Measurements from ENCODE around the gene KIF26B.
"Not testable (repeated sequence)": the region's sequence is repeated elsewhere in the genome, so short reads cannot be mapped to it uniquely, and the experiment has no call there.

The KIF26B gene

GRCh38 chr1:245154429-245155271, at the start of gene KIF26B:
Gene KIF26B (plus strand): TSS chr1:245154985. CDS start chr1:245155425, 440 bp downstream.
- DNase-seq: no peak

- DNase-seq: no peak
These were observed 49.7 kb upstream of the KIF26B start for GRCh38 chr1:245105042-245105441.

GRCh38 chr1:245105815-245106410, 48.9 kb upstream of the KIF26B start:
- no peak for DNase-seq

- no peak for DNase-seq
These were observed 47.0 kb upstream of the KIF26B start for GRCh38 chr1:245107776-245108114.

- no peak for DNase-seq
These were observed 46.5 kb upstream of the KIF26B start for GRCh38 chr1:245108246-245108645.

- no peak for DNase-seq
These were observed 45.9 kb upstream of the KIF26B start for GRCh38 chr1:245108909-245109308.

GRCh38 chr1:245110406-245110805, 44.4 kb upstream of the KIF26B start:
- DNase-seq: no peak

- DNase-seq: no peak
These were observed 43.7 kb upstream of the KIF26B start for GRCh38 chr1:245111073-245111472.

GRCh38 chr1:245113649-245114048, 41.1 kb upstream of the KIF26B start:
- DNase-seq: no peak

- DNase-seq: no peak
These were observed 38.7 kb upstream of the KIF26B start for GRCh38 chr1:245116131-245116530.

- DNase-seq: no peak
These were observed 38.0 kb upstream of the KIF26B start for GRCh38 chr1:245116751-245117150.

- no peak for DNase-seq
These were observed 36.7 kb upstream of the KIF26B start for GRCh38 chr1:245118066-245118465.

- no peak for DNase-seq
These were observed 36.0 kb upstream of the KIF26B start for GRCh38 chr1:245118806-245119205.

- no peak for DNase-seq
These were observed 33.3 kb upstream of the KIF26B start for GRCh38 chr1:245121523-245121922.

GRCh38 chr1:245124241-245124640, 30.5 kb upstream of the KIF26B start:
- DNase-seq: no peak

GRCh38 chr1:245124644-245125043, 30.1 kb upstream of the KIF26B start:
- no peak for DNase-seq

- no peak for DNase-seq
These were observed 28.3 kb upstream of the KIF26B start for GRCh38 chr1:245126530-245126929.

- DNase-seq: no peak
These were observed 26.2 kb upstream of the KIF26B start for GRCh38 chr1:245128381-245129101.

- DNase-seq: no peak
These were observed 25.2 kb upstream of the KIF26B start for GRCh38 chr1:245129319-245130240.

GRCh38 chr1:245130281-245131025, 24.3 kb upstream of the KIF26B start:
- not testable (repeated sequence) for DNase-seq

- DNase-seq: no peak
These were observed 23.8 kb upstream of the KIF26B start for GRCh38 chr1:245131026-245131393.

- no peak for DNase-seq
These were observed 22.0 kb upstream of the KIF26B start for GRCh38 chr1:245132771-245133170.

Measured in SIG-M5 (cell line).